ENCODE results near the gene CADM2.
"Not testable (repeated sequence)": the region's sequence is repeated elsewhere in the genome, so short reads cannot be mapped to it uniquely, and the experiment has no call there.

The CADM2 gene

DNA sequence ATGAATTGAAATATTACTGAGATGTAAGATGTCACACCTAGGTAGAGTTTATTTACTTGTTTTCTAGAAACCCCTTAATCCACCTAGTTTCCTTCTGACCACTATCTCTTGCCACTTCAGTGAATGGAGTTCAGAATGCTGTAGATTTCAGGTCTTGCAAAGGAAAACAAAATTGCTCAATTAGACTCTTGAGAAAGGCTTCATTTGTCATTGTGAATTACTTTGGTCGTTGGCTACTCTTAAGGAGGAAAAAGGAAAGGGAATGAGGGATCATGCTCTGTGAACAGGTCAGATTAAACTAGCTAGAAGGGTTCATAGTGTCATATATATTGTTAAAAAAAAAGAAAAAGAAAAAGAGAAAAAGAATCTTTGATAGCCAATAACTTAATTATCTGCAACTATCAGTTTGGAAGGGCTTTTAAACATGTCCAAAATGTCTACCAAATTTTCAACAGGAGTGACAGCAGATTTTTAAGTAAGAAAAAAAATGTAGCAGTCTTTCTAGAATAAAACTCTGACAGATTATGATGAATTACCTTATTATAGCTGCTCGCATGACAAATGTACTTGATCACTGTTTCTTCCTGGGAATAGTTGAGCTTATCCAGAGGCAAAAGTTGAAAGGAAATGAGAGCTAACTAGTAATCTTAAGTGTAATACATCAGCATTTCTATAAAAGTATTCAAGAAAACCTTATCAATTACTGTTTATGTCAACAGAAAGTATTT, 543.5 kb downstream of the CADM2 start:
- H3K9me3 ChIP-seq (ENCODE audit: control insufficient read depth in 5 of 5, low read length in 5 of 5) = no peaks in the 10 kb centered on the region
- H3K27ac ChIP-seq (ENCODE audit: low read depth, low read length) = no peak overlapping the region
- no peak overlapping the region for H3K9ac ChIP-seq (ENCODE audit: low read length in 5 of 5)
- no peaks in the 10 kb centered on the region for H3K4me1 ChIP-seq (ENCODE audit: control insufficient read depth in 5 of 5, insufficient read depth in 5 of 5, low read length in 5 of 5)
- no peaks in the 10 kb centered on the region for H3K36me3 ChIP-seq (ENCODE audit: control insufficient read depth in 5 of 5, insufficient read depth in 5 of 5, low read length in 5 of 5)
- H3K27me3 ChIP-seq (ENCODE audit: control insufficient read depth in 5 of 5, insufficient read depth in 4 of 5, low read length in 5 of 5) = no peaks in the 10 kb centered on the region
- no peak overlapping the region for H3K4me3 ChIP-seq (ENCODE audit: low read depth in 1 of 5, low read length in 5 of 5)

DNA sequence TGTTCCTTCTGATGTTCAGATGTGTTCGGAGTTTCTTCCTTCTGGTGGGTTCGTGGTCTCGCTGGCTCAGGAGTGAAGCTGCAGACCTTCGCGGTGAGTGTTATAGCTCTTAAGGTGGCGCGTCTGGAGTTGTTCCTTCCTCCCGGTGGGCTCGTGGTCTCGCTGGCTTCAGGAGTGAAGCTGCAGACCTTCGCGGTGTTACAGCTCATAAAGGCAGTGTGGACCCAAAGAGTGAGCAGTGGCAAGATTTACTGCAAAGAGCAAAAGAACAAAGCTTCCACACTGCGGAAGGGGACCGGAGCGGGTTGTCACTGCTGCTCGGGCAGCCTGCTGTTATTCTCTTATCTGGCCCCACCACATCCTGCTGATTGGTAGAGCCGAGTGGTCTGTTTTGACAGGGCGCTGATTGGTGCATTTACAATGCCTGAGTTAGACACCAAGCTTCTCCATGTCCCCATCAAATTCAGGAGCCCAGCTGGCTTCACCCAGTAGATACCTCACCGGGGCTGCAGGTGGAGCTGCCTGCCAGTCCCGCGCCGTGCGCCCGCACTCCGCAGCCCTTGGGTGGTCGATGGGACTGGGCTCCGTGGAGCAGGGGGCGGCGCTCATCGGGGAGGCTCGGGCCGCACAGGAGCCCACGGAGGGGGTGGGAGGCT, 545.5 kb downstream of the CADM2 start:
- H3K36me3 ChIP-seq (ENCODE audit: control insufficient read depth in 5 of 5, insufficient read depth in 5 of 5, low read length in 5 of 5); H3K27ac ChIP-seq (ENCODE audit: low read depth, low read length); H3K9ac ChIP-seq (ENCODE audit: low read length in 5 of 5); H3K4me1 ChIP-seq (ENCODE audit: control insufficient read depth in 5 of 5, insufficient read depth in 5 of 5, low read length in 5 of 5); H3K4me3 ChIP-seq (ENCODE audit: low read depth in 1 of 5, low read length in 5 of 5); H3K27me3 ChIP-seq (ENCODE audit: control insufficient read depth in 5 of 5, insufficient read depth in 4 of 5, low read length in 5 of 5); H3K9me3 ChIP-seq (ENCODE audit: control insufficient read depth in 5 of 5, low read length in 5 of 5): not testable (repeated sequence)

DNA sequence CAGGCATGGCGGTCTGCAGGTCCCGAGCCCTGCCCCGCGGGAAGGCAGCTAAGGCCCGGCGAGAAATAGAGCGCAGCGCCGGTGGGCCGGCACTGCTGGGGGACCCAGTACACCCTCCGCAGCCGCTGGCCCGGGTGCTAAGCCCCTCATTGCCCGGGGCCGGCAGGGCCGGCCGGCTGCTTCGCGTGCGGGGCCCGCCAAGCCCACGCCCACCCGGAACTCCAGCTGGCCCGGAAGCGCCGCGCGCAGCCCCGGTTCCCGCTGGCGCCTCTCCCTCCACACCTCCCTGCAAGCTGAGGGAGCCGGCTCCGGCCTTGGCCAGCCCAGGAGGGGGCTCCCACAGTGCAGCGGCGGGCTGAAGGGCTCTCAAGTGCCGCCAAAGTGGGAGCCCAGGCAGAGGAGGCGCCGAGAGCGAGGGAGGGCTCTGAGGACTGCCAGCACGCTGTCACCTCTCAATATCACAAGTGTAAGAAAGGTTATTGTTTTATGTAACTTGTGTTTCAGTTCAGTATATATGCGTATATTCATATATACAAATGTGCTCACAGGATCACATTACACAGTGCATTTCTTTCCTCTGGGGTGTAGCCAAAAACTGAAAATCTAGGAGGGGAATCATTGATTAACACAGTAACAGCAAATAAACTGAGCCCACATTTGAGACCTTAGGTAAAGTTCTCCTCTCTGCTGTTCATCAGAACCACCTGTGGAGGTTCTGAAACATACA, 546.2 kb downstream of the CADM2 start:
- H3K36me3 ChIP-seq (ENCODE audit: control insufficient read depth in 5 of 5, insufficient read depth in 5 of 5, low read length in 5 of 5); H3K9ac ChIP-seq (ENCODE audit: low read length in 5 of 5); H3K4me3 ChIP-seq (ENCODE audit: low read depth in 1 of 5, low read length in 5 of 5); H3K9me3 ChIP-seq (ENCODE audit: control insufficient read depth in 5 of 5, low read length in 5 of 5); H3K4me1 ChIP-seq (ENCODE audit: control insufficient read depth in 5 of 5, insufficient read depth in 5 of 5, low read length in 5 of 5); H3K27me3 ChIP-seq (ENCODE audit: control insufficient read depth in 5 of 5, insufficient read depth in 4 of 5, low read length in 5 of 5); H3K27ac ChIP-seq (ENCODE audit: low read depth, low read length): not testable (repeated sequence)

DNA sequence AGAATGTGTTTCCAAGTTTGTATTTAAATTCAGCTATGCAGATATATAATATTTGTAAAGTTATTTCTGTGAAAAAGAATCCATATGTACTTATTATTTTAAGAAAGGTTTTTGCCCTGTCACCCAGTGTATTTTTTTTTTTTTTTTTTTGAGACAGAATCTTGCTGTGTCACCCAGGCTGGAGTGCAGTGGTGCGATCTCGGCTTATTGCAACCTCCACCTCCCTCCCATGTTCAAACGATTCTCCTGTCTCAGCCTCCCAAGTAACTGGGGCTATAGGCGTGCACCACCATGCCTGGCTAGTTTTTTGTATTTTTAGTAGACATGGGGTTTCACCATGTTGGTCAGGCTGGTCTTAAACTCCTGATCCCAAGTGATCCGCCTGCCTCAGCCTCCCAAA, 548.3 kb downstream of the CADM2 start:
- not testable (repeated sequence) for H3K9me3 ChIP-seq (ENCODE audit: control insufficient read depth in 5 of 5, low read length in 5 of 5); H3K4me1 ChIP-seq (ENCODE audit: control insufficient read depth in 5 of 5, insufficient read depth in 5 of 5, low read length in 5 of 5); H3K4me3 ChIP-seq (ENCODE audit: low read depth in 1 of 5, low read length in 5 of 5); H3K9ac ChIP-seq (ENCODE audit: low read length in 5 of 5); H3K36me3 ChIP-seq (ENCODE audit: control insufficient read depth in 5 of 5, insufficient read depth in 5 of 5, low read length in 5 of 5); H3K27ac ChIP-seq (ENCODE audit: low read depth, low read length); H3K27me3 ChIP-seq (ENCODE audit: control insufficient read depth in 5 of 5, insufficient read depth in 4 of 5, low read length in 5 of 5)

DNA sequence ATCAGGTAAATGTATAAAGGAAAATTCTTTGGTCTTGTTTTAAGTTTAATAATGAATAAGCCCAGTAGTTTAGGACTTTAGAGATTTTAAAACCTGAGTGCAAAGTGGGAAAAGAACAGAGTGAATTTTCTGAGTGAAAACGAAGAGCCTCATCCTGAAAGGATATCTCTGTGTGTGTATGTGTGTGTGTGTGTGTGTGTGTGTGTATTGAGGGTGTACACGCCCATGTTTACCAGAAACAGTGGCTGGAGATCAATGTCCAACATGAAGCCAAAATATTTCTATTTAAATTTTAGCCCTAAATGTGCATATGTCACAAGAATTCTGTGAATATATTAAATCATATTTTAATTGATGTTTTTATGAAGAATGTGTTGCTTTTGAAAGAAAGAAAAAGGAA, 549.9 kb downstream of the CADM2 start:
- no peaks in the 10 kb centered on the region for H3K27me3 ChIP-seq (ENCODE audit: control insufficient read depth in 5 of 5, insufficient read depth in 4 of 5, low read length in 5 of 5)
- no peak overlapping the region for H3K9ac ChIP-seq (ENCODE audit: low read length in 5 of 5)
- H3K27ac ChIP-seq (ENCODE audit: low read depth, low read length) = no peak overlapping the region
- no peaks in the 10 kb centered on the region for H3K9me3 ChIP-seq (ENCODE audit: control insufficient read depth in 5 of 5, low read length in 5 of 5)
- H3K36me3 ChIP-seq (ENCODE audit: control insufficient read depth in 5 of 5, insufficient read depth in 5 of 5, low read length in 5 of 5) = no peaks in the 10 kb centered on the region
- H3K4me1 ChIP-seq (ENCODE audit: control insufficient read depth in 5 of 5, insufficient read depth in 5 of 5, low read length in 5 of 5) = peaks cover 0 to 4% (median 0%) of the 10 kb centered on the region in 5 donors
- no peak overlapping the region for H3K4me3 ChIP-seq (ENCODE audit: low read depth in 1 of 5, low read length in 5 of 5)

DNA sequence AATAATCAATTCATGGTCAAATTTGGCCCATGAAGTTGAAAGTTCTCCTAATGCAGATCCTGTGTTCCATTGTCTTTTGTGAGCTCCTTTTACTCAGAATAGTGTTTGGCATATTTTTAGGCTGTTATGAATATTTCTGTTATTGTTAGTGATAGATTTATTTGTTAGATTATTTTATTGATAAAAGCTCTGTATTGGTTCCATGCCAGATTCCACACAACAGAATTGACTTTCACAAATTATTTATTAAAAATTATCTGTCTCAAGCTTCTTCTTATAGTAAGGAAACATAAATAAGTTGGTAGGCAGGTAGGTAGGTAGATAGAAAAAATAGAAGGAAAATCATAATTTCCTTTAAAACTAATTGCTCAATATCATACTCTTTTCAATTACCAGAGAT, 557.4 kb downstream of the CADM2 start:
- no peaks in the 10 kb centered on the region for H3K27me3 ChIP-seq (ENCODE audit: control insufficient read depth in 5 of 5, insufficient read depth in 4 of 5, low read length in 5 of 5)
- H3K9ac ChIP-seq (ENCODE audit: low read length in 5 of 5) = no peak overlapping the region
- no peak overlapping the region for H3K4me3 ChIP-seq (ENCODE audit: low read depth in 1 of 5, low read length in 5 of 5)
- no peaks in the 10 kb centered on the region for H3K36me3 ChIP-seq (ENCODE audit: control insufficient read depth in 5 of 5, insufficient read depth in 5 of 5, low read length in 5 of 5)
- H3K27ac ChIP-seq (ENCODE audit: low read depth, low read length) = no peak overlapping the region
- H3K4me1 ChIP-seq (ENCODE audit: control insufficient read depth in 5 of 5, insufficient read depth in 5 of 5, low read length in 5 of 5) = no peaks in the 10 kb centered on the region
- no peaks in the 10 kb centered on the region for H3K9me3 ChIP-seq (ENCODE audit: control insufficient read depth in 5 of 5, low read length in 5 of 5)

DNA sequence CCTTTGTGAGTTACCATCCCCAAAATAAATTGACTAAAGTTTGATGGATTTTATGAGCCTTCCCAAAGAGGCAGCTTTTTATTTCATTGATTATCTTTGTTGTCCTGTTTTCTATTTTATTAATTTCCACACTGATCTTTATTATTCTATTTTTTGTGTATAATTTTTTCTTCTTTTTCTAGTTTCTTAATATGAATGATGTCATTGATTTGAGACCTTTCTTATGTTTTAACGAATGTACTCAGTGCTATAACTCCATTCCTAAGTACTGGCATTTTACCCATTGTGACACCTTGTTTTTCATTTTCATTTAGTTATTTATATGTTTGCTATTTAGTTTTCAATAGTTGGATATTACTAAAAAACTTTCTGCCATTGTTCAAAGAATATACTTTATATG, 565.3 kb downstream of the CADM2 start:
- Histone ChIP-seq H3K27ac (ENCODE audit: low read depth, low read length) (no peak overlapping the region), H3K4me1 (ENCODE audit: control insufficient read depth in 5 of 5, insufficient read depth in 5 of 5, low read length in 5 of 5) (no peaks in the 10 kb centered on the region), H3K4me3 (ENCODE audit: low read depth in 1 of 5, low read length in 5 of 5) (no peak overlapping the region), H3K9me3 (ENCODE audit: control insufficient read depth in 5 of 5, low read length in 5 of 5) (no peaks in the 10 kb centered on the region), H3K9ac (ENCODE audit: low read length in 5 of 5) (no peak overlapping the region), H3K27me3 (ENCODE audit: control insufficient read depth in 5 of 5, insufficient read depth in 4 of 5, low read length in 5 of 5) (no peaks in the 10 kb centered on the region), H3K36me3 (ENCODE audit: control insufficient read depth in 5 of 5, insufficient read depth in 5 of 5, low read length in 5 of 5) (no peaks in the 10 kb centered on the region)

DNA sequence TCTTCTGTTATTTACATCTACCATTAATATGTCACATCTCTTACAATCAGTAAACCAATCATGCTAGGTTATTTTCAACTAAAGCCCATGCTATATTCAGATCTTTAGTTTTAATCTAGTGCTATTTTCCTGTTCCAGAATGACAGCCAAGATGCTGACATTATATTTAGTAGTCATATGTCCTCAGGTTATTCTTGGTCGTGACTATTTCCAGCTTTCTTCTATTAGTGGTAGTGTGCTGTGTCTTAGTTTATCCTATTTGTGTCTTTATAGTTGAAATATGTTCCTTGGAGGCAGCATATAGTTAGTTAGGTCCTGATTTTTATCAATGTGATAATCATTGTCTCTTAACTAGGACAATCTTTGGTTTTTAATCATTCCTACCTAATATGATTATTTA, 566.5 kb downstream of the CADM2 start:
- no peak overlapping the region for H3K9ac ChIP-seq (ENCODE audit: low read length in 5 of 5)
- H3K4me3 ChIP-seq (ENCODE audit: low read depth in 1 of 5, low read length in 5 of 5) = no peak overlapping the region
- no peaks in the 10 kb centered on the region for H3K27me3 ChIP-seq (ENCODE audit: control insufficient read depth in 5 of 5, insufficient read depth in 4 of 5, low read length in 5 of 5)
- H3K4me1 ChIP-seq (ENCODE audit: control insufficient read depth in 5 of 5, insufficient read depth in 5 of 5, low read length in 5 of 5) = no peaks in the 10 kb centered on the region
- no peak overlapping the region for H3K27ac ChIP-seq (ENCODE audit: low read depth, low read length)
- no peaks in the 10 kb centered on the region for H3K36me3 ChIP-seq (ENCODE audit: control insufficient read depth in 5 of 5, insufficient read depth in 5 of 5, low read length in 5 of 5)
- H3K9me3 ChIP-seq (ENCODE audit: control insufficient read depth in 5 of 5, low read length in 5 of 5) = no peaks in the 10 kb centered on the region

DNA sequence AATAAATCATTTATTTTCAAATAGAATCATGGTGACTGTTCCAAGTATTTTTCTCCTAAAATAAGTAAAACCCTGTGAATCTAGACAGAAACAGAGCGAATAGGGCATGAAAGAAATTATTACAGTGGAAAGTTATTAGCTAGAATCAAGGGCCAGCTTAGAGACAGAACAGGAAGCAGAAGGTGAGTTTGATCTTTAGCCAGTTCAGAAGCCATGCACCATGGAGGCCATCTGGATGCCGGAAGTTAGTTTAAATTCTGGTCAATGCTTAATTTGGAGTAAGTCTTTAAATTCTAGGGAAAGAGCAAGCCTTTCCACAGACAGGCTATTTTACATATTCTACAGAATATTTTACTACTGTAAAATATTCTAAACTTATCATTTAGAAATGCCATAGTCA, 574.8 kb downstream of the CADM2 start:
- H3K27me3 ChIP-seq (ENCODE audit: control insufficient read depth in 5 of 5, insufficient read depth in 4 of 5, low read length in 5 of 5) = no peaks in the 10 kb centered on the region
- no peaks in the 10 kb centered on the region for H3K9me3 ChIP-seq (ENCODE audit: control insufficient read depth in 5 of 5, low read length in 5 of 5)
- H3K4me1 ChIP-seq (ENCODE audit: control insufficient read depth in 5 of 5, insufficient read depth in 5 of 5, low read length in 5 of 5) = peaks cover 0 to 2% (median 0%) of the 10 kb centered on the region in 5 donors
- no peak overlapping the region for H3K9ac ChIP-seq (ENCODE audit: low read length in 5 of 5)
- no peaks in the 10 kb centered on the region for H3K36me3 ChIP-seq (ENCODE audit: control insufficient read depth in 5 of 5, insufficient read depth in 5 of 5, low read length in 5 of 5)
- no peak overlapping the region for H3K4me3 ChIP-seq (ENCODE audit: low read depth in 1 of 5, low read length in 5 of 5)
- H3K27ac ChIP-seq (ENCODE audit: low read depth, low read length) = no peak overlapping the region

DNA sequence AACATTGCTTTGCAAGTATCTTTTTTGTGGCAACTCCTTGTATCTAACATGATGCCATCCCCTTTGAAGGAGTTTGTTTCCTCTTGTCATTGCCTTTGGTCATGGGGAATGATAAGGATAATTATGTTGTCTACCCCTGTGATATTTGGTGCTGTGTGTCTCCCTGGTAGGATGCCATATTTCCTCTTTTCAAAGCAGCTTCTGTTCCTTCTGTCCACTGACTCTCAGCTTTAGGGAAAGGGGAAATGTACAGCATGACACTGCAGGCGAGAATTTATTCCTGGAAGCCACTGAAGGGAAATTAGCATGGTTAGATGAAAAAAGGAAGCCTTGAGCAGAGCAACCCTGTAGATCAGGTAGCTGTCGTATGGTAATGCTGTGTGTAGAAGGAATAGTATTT, 576.7 kb downstream of the CADM2 start:
- no peak overlapping the region for H3K9ac ChIP-seq (ENCODE audit: low read length in 5 of 5)
- peaks cover 0 to 2% (median 0%) of the 10 kb centered on the region in 5 donors for H3K4me1 ChIP-seq (ENCODE audit: control insufficient read depth in 5 of 5, insufficient read depth in 5 of 5, low read length in 5 of 5)
- no peak overlapping the region for H3K27ac ChIP-seq (ENCODE audit: low read depth, low read length)
- H3K36me3 ChIP-seq (ENCODE audit: control insufficient read depth in 5 of 5, insufficient read depth in 5 of 5, low read length in 5 of 5) = no peaks in the 10 kb centered on the region
- H3K9me3 ChIP-seq (ENCODE audit: control insufficient read depth in 5 of 5, low read length in 5 of 5) = peaks cover 0 to 3% (median 0%) of the 10 kb centered on the region in 5 donors
- H3K27me3 ChIP-seq (ENCODE audit: control insufficient read depth in 5 of 5, insufficient read depth in 4 of 5, low read length in 5 of 5) = no peaks in the 10 kb centered on the region
- H3K4me3 ChIP-seq (ENCODE audit: low read depth in 1 of 5, low read length in 5 of 5) = no peak overlapping the region

Measured in subcutaneous abdominal adipose tissue (tissue), 5 donors.